ENCODE results near the gene TXNRD2. TPM values are rescaled to one million over a fixed set of nuclear protein-coding genes. Genes with fewer than 3 reads are reported as not detected.

TXNRD2 gene
- total RNA-seq, 1 donor from 2014 or later: 25.7 TPM

DNA sequence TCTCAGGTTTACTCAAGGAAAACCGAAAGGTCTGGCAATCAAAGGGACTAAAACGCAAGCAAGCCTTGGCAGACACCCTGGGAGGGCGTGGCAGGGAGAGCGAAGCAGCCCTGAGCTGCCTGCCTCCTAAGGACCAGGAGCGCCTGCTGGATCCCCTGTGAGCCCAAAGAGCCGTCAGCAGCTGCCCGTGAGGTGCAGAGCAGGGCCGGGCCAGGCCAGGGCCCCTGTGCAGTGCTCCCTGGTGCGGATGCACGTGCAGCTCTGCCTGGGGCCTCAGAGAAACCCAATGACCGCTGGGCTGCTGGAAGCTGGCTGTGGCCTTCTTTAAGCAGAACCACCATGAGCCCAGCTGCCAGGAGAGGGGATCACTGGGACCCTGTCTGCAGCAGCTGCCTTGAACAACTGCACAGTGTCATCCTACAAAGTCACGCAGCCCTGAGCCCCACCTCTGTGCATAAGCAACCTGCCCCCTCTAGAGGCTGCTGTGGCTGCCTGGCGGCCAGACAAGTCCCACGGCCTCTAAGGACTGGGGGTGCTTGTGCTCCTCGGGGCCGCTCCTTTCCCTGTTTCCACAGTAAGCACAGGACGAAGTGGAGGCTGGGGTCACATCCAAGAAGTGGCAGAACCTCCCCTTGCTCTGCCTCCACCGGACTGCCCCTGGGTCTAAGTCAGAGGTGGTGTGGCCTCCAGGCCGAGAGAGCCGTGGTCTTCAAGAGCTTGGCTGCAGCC is 29.2 kb downstream of the TXNRD2 start:
- H3K27me3 ChIP-seq (ENCODE audit: insufficient read depth, low read length): no peaks in the 10 kb centered on the region
- H3K4me3 ChIP-seq (ENCODE audit: insufficient read depth, low read depth, low read length): no peak overlapping the region
- no peaks in the 10 kb centered on the region for H3K9me3 ChIP-seq (ENCODE audit: insufficient read depth, low read depth, low read length)
- TF ChIP-seq EZH2 (IDR thresholded peaks at IDR 0.05; ENCODE audit: insufficient read depth, low read length): no peak
- TF ChIP-seq, protein P1, sequence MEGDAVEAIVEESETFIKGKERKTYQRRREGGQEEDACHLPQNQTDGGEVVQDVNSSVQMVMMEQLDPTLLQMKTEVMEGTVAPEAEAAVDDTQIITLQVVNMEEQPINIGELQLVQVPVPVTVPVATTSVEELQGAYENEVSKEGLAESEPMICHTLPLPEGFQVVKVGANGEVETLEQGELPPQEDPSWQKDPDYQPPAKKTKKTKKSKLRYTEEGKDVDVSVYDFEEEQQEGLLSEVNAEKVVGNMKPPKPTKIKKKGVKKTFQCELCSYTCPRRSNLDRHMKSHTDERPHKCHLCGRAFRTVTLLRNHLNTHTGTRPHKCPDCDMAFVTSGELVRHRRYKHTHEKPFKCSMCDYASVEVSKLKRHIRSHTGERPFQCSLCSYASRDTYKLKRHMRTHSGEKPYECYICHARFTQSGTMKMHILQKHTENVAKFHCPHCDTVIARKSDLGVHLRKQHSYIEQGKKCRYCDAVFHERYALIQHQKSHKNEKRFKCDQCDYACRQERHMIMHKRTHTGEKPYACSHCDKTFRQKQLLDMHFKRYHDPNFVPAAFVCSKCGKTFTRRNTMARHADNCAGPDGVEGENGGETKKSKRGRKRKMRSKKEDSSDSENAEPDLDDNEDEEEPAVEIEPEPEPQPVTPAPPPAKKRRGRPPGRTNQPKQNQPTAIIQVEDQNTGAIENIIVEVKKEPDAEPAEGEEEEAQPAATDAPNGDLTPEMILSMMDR (IDR thresholded peaks at IDR 0.05; ENCODE audit: insufficient read depth, low read depth, low read length): no peak
- H3K27ac ChIP-seq (ENCODE audit: low read depth, low read length): no peak overlapping the region
- H3K4me1 ChIP-seq (ENCODE audit: insufficient read depth, low read length): no peaks in the 10 kb centered on the region
- H3K27ac Mint-ChIP-seq (ENCODE audit: unreplicated experiment): no peak overlapping the region
- peaks cover 6% of the 10 kb centered on the region for H4K20me1 ChIP-seq (ENCODE audit: insufficient read depth, low read length)
- peaks cover 26% of the 10 kb centered on the region for H3K36me3 Mint-ChIP-seq (ENCODE audit: low read depth, unreplicated experiment)
- H3K4me2 ChIP-seq (ENCODE audit: low read length): no peak overlapping the region
- FAIRE-seq: no peak
- DNase-seq (ENCODE audit: low read depth): no peak
- H3K4me1 Mint-ChIP-seq (ENCODE audit: low read depth, unreplicated experiment): no peaks in the 10 kb centered on the region
- peaks cover 6% of the 10 kb centered on the region for H3K9me3 Mint-ChIP-seq (ENCODE audit: unreplicated experiment)
- H3K79me2 ChIP-seq (ENCODE audit: insufficient read depth, low read length): no peaks in the 10 kb centered on the region
- peaks cover 6% of the 10 kb centered on the region for H3K36me3 ChIP-seq (ENCODE audit: insufficient read depth, low read length)
- H3K4me3 Mint-ChIP-seq (ENCODE audit: unreplicated experiment): no peak overlapping the region
- peaks cover 6% of the 10 kb centered on the region for H3K27me3 Mint-ChIP-seq (ENCODE audit: low read depth, unreplicated experiment)
- H2AFZ ChIP-seq (ENCODE audit: low read depth, low read length): no peak overlapping the region
- H3K9ac ChIP-seq (ENCODE audit: low read length): no peak overlapping the region

DNA sequence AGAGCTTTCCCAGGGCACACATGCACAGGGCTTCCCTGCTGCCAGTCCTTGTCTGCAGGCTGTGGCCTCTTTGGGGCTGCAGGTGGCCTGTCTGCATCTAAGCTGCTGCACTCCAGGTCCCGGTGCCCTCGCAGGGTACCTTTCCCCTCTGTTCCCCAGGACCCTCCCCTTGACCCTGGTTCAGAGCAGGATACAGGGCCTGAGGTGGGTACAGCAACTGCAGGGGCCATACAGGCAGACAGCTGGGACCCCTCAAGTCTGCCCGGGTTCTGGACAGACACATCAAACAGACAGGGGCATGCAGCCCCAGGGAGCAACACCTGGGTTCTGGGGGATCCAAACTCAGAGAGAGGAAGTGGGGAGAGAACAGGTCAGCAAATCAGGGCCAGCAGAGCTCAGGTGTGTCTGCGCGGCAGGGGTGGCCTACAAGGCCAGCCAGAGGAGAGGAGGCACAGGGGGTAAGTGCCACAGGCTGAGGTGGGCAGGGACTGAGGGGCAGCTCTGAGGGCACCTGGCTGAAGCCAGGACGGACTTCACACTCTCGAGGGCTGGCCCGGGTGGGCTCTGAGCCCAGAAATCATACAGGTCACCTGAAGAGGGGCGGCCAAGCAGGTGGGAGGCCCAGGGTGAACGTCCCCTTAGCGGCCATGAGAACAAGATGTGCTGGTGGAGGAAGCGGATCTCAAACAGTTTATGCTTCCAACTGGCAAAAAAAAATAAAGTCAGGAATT is 29.9 kb downstream of the TXNRD2 start:
- Histone ChIP-seq H3K4me2 (ENCODE audit: low read length) (no peak overlapping the region), H3K9me3 (ENCODE audit: insufficient read depth, low read depth, low read length) (no peaks in the 10 kb centered on the region), H3K9ac (ENCODE audit: low read length) (no peak overlapping the region), H4K20me1 (ENCODE audit: insufficient read depth, low read length) (peaks cover 6% of the 10 kb centered on the region), H3K4me3 (ENCODE audit: insufficient read depth, low read depth, low read length) (no peak overlapping the region), H3K4me1 (ENCODE audit: insufficient read depth, low read length) (no peaks in the 10 kb centered on the region), H3K79me2 (ENCODE audit: insufficient read depth, low read length) (no peaks in the 10 kb centered on the region), H2AFZ (ENCODE audit: low read depth, low read length) (no peak overlapping the region), H3K27ac (ENCODE audit: low read depth, low read length) (no peak overlapping the region), H3K36me3 (ENCODE audit: insufficient read depth, low read length) (peaks cover 6% of the 10 kb centered on the region), H3K27me3 (ENCODE audit: insufficient read depth, low read length) (no peaks in the 10 kb centered on the region)
- no peak for TF ChIP-seq EZH2 (IDR thresholded peaks at IDR 0.05; ENCODE audit: insufficient read depth, low read length)
- TF ChIP-seq, protein P1 (IDR thresholded peaks at IDR 0.05; ENCODE audit: insufficient read depth, low read depth, low read length): no peak
- no peaks in the 10 kb centered on the region for H3K4me1 Mint-ChIP-seq (ENCODE audit: low read depth, unreplicated experiment)
- H3K27me3 Mint-ChIP-seq (ENCODE audit: low read depth, unreplicated experiment): peaks cover 6% of the 10 kb centered on the region
- peaks cover 26% of the 10 kb centered on the region for H3K36me3 Mint-ChIP-seq (ENCODE audit: low read depth, unreplicated experiment)
- no peak for FAIRE-seq
- DNase-seq (ENCODE audit: low read depth): no peak
- no peak overlapping the region for H3K27ac Mint-ChIP-seq (ENCODE audit: unreplicated experiment)
- H3K9me3 Mint-ChIP-seq (ENCODE audit: unreplicated experiment): peaks cover 6% of the 10 kb centered on the region
- no peak overlapping the region for H3K4me3 Mint-ChIP-seq (ENCODE audit: unreplicated experiment)
